Stimulated activated CD8-positive, alpha-beta memory T cell treated with anti-CD3 and anti-CD28 coated beads, Interleukin-4, amount 100 ng/mL, for 1 hour (primary cell): ENCODE results near the gene PPP6R3.
"Not testable (repeated sequence)": the region's sequence is repeated elsewhere in the genome, so short reads cannot be mapped to it uniquely, and the experiment has no call there.

Source experiments
- DNase-seq, 2 donors: peaks; one replicate each; pipeline ENCODE4 v3.0.0-alpha.2; 2020; ENCODE audit warnings: low read depth in 2 of 2, low spot score in 1 of 2

PPP6R3 gene

DNA sequence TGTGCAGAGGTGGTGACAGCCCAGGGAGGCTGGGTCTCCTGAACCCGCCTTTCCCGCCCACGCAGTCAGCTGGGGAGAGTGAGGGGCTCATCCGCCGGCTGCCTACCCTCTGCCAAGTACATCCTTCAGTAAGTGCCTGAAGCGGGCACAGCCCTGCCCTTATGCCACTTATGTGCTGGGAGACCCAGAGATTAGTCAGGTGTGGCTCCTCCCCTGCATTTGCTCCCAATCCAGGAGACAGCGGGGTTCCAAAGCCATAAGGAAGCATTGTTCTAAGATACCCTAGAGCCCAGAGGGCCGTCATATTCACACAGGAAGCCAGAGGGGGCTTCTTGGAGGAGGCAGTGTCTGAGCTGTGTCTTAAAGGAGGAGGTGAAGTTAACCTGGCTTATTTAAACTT lies 5.8 kb upstream of the PPP6R3 start:
- no peak for DNase-seq

DNA sequence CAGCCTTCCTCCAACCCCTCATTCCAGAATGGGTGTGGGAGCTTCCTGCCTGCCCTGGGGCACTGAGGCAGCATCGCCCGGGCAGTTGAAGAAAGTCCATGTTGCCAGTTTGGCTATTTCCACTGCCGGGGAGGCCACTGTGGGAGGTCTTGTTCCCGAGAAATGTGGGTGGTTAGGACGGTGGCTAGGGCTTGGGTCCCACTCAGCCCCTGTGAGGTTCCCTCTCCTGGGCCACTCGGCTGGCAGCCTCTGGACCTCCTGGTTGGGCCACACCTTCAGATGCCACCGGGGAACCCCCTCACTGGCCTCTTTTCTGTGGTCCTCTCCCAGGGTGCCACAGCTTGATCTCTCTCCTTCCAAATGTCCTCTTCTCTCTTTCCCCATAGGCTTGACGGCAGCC lies 5.1 kb upstream of the PPP6R3 start:
- DNase-seq = no peak

DNA sequence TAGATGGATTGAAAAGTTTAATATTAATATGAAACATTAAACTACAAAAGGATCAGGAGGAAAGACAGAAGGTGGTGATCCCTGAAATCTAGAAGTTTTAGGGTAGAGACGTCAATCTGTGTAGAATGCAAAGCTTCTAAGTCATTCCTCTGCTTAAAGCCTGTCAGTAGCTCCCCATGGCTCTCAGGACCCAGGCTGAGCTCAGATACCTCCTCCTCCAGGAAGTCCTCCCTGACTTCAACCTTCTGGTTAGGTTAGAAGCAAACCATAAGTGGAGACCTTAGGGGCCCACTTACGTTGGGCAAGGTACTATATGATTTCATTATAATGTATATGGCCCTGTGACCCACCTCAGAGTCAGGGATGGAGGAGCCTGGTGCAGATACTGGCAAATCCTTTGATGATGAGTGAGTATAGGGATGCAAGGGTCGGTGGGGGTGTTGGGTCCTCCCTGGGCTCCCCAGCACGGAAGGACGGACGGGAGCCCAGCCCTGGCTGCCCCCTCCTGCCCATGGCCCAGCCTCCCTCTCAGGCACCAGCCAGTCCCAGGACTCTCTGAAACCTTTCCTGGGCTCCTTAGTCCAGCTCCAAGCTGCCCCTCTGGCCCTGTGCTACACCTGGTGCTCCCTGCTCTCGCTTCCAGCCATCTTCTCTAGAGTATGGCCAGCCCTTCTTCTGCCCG lies 3.2 kb upstream of the PPP6R3 start:
- no peak for DNase-seq

DNA sequence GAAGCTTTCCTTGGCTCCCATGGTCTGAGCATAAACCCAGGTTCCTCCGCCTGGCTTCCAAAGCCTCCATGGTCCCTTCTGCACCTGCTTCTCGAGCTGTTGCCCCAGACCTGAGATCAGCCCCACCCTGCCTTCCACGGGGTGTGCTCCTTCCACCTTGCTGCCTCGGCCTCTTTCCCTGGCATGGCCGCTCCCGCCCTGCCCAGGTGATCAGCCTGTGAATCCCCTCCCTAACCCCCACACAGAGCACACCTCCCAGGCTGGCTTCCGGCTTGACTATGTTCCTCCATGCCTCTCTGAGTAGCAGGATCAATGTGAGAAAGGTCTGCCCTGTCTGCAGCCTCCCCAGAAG lies 2.7 kb upstream of the PPP6R3 start:
- DNase-seq = no peak

DNA sequence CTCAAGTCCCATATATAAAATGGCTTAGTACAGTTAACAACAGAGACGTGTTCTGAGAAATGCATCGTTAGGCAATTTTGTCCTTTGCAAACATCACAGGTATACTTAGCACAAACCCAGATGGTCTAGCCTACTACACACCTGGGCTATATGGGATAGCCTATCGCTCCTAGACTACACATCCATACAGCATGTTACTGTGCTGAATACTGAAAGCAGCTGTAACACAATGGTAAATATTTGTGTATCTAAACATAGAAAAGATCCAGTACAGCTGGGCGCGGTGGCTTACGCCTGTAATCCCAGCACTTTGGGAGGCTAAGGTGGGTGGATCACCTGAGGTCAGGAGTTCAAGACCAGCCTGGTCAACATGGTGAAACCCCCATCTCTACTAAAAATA lies 2.2 kb upstream of the PPP6R3 start:
- not testable (repeated sequence) for DNase-seq

DNA sequence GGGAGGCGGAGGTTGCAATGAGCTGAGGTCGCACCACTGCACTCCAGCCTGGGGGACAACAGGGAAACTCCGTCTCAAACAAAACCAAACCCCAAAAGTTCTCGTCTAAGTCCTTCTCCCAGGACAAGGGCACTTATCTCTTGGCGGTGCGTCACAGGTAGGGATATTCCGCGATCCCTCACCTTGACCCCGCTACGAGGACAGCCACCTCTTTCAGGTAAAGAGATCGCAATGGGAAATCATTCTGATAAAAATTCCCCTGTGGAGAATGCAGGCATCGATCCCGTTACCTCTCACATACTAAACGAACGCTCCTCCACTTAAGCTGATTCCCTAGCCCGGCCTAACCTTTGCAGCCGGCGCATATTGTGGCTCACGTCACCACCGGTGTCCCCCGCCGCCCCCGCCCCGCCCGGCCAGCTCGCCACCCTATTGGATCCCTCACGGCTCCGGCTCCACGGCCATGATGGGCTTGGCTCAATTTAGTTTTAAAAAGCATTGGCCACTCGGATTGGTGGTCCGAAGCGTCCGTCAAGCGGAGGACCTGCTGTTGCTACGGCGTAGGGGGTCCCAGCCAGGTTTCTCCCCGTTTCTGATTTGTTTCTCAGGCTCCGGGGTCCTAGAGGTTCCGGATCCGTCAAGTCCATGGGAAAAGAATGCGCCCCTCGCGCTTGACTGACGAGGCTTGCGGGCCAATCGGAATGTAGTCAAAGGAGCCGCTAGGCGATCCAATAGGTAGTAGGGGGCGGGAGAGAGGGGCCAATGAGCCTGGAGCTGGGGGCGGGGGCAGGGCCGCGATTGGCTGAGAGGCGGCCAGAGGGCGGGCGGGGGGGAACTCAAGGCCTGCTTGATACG lies 439 bp upstream of the PPP6R3 start:
- peak; percentile 87 to 92 for DNase-seq

DNA sequence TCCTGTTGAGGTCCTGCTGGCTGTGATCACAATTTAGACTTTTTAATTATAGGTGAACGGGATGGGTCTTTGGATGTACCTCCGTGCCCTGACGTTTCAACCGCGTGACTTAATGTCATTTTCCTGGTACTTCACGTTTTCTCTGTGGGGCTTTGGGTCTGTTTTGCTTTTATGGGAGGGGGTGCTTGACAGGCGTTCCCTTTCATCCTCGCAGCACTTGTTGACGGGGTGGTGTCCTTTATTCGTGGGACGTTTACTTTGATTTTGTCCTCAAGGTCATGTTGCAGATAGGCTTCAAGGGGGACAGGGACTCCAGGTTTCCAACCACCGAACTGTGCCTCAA lies 994 bp downstream of the PPP6R3 start:
- no peak for DNase-seq

DNA sequence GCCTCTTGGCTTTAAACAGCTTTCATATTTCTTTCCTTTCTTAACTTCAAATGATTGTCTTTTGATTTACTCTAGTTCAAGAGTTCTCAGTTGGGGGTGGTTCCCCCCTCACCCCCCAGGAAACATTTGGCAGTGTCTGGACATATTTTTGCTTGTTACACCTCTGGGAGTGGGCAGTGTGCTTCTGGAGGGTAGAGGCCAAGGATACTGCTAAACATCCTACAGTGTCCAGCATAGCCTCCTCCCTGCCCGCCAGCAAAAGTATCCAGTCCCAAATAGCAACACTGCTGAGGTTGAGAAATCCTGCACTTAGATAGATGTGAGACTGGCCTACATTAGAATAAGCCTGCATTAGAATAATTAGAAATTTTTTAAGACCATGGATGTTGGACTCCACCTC lies 3.2 kb downstream of the PPP6R3 start:
- no peak for DNase-seq

DNA sequence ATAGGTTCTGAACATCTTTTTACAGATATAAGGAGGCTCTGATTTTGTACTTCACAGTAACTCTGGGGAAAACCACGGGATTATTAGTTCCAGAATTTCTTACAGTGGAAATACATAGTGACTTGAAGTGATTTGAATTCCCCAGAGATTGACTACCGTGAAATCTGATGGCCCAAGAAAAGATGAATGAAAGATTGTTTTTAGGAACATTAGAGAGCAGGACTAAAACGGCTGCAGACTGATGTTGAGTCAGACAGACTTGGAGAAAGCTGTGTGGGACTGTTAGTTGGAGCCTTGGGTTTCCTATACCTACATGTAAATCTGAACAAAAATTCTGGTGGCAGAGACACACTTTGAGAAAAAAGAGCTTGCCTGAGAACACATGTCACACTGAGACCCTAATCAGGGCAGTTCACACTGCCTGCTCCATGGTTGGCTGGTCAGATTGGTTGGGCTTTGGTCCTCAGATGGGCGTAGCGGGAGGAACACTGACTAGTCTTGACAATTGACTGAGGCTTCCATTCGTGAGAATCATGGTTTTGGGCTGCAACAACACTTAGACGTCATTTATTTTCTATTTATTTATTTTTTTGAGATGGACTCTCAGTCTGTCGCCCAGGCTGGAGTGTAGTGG lies 6.8 kb downstream of the PPP6R3 start:
- DNase-seq = no peak

DNA sequence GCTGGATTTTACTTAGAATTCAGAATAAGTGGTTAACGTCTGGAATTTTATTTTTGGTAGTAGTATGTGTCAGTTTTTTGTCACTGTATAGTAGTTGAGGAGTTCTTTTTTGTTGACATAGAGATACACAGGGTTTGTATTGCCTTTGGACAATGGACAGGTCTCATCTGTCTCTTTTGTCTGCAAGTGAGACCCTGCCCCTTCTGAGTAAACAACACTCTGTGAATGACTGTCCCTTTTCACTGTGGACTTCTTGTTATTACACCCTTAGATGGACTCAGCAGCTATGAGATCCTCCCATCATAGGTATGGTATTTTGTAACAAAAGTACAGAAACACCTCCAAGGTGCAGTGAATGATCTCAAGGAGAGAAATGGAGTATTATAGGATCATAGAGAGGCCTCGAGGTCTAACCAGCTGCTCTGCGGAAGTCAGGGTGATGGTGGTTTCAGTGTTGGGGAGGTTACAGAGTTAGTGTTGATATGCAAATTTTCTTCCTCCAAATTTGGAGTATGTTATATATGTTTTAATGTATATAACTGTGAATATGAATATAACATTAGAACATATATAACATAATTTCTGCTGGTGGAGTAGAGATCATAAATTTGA lies 7.8 kb downstream of the PPP6R3 start:
- no peak for DNase-seq

DNA sequence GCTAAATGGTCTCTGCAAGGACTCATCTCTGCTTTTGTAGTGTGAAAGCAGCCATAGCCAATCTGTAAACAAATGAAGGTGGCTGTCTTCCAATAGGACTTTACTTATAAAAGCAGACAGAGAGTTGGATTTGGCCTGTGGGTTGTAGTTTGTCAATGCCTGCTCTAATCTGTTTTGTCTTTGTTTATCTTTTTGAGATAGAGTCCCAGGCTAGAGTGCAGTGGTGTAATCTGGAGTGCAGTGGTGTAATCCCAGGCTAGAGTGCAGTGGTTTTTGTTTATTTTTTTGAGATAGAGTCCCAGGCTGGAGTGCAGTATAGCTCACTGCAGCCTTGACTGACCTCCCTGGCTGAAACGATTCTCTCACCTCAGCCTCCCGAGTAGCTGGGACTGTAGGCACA lies 8.6 kb downstream of the PPP6R3 start:
- no peak for DNase-seq

DNA sequence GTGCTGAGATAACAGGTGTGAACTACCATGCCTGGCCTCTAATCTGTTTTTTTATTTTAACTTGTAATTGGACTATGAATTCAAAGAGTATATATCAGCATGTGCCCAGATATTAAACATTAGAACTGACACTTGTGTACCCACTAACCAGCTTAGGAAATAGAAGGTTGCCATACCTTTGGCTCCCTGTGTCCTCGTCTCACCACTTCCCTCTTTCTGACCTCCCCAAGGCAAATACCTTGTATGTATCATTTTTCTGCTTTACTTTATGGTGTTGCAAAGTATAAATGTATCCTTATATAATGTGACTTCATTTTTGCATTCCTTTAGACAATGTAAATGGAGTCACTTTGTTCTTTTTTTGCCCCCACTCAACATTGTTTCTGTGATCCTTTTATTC lies 9.1 kb downstream of the PPP6R3 start:
- no peak for DNase-seq

DNA sequence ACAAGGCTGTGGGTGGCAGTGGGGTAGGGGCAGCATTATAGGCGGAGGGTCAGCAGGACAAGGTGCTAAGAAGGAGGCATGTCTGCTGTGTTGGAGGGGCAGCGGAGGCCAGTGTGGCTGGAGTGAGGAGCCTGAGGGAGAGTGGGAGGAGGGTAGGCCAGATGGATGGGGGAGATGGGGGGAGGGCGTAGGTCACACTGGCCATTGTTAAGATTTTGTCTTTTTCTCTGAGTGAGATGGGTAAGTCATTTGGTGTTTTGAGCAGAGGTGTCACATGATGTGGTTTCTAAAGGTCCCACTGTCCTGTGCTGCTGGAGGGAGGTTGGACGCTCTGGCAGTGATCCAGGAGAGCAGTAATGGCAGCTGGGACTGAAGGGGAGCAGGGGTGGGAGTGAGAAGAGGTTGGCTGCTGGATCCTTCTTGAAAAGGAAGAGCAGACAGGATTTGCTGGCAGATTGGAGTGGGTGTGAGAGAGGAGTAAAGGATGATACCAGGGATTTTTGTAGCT lies 9.8 kb downstream of the PPP6R3 start:
- DNase-seq = no peak

DNA sequence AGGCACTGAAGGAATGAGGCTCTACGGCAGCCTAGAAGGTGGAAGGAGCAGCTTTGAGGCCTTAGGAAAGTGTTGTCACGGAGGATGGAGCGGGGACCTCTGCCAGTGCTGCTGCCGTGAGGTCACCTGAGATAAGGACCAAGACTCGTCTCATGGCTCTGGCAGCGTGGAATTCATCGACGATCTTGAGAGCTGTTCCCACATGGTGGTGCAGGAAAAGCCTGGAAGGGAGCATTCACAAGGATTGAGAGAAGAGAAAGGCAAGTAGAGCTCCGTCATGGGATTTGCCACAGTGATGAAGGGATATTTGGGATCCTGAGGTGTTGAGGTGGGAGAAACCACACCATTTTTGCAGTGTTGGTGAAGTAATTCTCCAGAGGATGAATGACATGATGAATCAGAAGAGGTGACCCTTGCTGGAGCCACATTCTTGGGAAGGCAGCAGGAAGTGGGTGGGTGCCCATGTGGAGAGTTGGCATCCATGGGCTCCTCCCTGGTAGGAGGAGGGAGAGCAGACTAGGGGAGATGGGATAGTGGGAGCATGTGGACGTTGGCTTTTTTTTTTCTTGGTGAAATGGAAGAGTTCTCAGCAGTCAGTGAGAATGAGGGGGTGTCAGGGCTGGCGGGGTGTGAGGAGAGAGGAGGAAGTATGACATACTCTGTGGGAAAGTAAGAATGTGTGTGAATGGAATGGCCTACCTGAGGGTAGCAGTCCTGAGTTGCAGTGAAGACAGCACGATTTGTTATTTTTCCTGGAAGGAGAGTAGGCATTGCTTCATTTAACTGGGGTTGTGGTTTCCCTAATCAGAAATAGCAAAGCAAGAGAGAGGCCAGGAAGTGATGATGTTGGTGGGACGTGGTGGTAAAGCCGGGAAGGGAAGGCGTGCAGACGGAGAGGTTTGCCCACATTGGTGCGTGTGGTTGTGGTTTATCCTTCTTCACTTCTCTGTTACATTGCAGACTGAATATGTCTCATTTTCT lies 11.1 kb downstream of the PPP6R3 start:
- DNase-seq = no peak

DNA sequence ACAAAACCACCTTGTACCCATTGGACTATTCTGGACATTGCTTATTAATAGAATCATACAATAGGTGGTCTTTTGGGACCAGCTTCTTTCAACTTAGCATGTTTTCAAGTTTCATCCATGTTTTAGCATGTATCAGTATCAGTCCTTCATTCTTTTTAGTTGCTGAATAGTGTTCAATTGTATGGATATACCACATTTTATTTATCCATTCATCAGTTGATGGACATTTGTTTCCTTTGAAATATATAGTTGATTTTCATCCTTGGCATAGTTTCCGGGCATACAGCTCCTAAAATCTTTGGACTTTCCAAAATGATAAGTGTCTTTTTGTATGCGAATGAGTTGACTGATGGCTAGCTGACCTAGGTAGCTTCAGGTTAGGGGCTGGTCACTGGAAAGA lies 12.2 kb downstream of the PPP6R3 start:
- DNase-seq = no peak

DNA sequence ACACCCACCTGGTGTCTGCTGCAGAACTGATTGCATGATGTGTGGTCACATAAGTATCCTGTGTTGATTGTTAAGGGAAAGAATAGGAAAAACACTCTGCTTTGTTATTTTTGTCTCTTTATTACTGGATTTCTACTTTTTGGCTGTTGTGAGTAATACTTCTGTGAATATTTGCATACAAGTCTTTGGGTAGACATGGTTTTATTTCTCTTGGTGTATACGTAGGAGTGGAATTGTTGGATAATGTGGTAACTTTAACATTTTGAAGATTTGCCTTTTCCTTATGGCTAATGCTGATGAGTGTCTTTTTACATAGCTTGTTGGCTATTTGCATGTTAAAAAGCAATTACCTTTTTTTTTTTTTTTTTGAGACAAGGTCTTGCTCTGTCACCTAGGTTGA lies 13.1 kb downstream of the PPP6R3 start:
- DNase-seq = no peak

DNA sequence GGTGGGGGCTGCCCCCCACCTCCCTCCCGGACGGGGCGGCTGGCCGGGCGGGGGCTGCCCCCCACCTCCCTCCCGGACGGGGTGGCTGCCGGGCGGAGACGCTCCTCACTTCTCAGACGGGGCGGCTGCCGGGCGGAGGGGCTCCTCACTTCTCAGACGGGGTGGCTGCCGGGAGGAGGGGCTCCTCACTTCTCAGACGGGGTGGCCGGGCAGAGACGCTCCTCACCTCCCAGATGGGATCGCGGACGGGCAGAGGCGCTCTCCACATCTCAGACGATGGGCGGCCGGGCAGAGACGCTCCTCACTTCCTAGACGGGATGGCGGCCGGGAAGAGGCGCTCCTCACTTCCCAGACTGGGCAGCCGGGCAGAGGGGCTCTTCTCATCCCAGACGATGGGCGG lies 15.1 kb downstream of the PPP6R3 start:
- DNase-seq = not testable (repeated sequence)

DNA sequence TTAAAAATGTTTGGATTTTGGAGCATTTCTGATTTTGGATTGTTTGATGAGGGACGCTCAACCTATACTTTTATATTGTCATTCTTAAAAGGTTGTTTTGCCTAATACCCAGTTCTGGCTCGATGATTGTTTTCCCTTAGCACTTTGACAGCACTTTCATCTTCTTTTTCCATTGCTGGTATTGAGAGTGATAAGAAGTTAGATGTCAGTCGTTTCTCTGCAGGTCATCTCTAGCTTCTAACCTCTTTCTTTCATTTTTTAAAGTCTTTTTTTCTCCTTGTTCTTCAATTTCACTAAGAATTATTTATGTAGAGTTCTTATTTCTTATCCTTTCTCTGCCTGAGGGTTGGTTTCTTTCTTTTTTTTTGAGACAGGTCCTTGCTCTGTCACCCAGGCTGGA lies 18.8 kb downstream of the PPP6R3 start:
- DNase-seq = no peak

DNA sequence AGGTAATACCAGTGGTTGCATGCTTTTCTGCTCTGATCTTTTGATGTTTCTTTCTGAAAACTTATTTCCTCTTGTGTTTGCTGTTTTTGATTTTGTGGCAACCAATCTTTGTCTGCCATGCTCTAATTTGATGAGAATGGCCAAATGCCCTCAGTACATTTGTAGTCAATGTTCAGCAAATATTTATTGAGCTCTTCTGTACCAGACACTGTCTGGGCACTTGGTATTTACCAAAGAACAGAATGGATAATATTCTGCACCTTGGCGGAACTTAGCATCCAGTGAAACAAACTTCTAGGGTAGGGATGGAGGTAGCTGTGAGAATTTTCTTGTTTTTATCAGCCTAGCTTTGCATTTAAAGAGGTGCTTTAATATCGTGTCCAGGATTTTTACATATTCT lies 19.6 kb downstream of the PPP6R3 start:
- DNase-seq = no peak

DNA sequence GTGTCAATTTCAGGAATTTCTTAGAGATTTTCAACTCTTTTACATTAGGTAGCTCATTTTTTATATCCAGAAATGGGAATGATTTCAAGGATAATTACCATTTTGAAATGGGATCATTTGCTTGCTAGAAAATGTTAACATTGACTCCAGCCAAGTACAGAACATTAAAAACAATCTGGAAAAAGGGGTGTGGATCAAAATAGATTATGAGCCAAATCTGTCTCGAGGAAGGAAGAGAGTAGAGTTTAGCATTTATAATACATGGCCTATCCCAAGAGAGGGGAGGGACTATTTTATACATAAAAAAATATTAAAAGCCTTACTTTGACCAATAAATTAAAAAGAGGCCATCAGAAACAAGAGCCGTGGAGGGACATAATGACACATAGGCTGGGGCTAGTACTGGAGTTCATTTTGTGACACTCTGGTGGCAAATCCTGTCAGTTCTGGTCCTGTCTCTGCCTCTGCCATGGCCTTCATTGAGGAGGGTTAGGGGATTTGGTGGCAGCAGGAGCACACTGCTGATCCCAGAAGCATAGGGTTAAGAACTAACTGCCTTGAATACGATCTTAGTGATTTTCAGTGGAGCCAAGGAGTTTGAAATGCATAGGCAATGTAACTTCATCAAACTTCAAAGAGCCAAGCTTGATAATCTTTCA lies 20.4 kb downstream of the PPP6R3 start:
- no peak for DNase-seq
